ENCODE data around the gene TRPC4AP.

DNA sequence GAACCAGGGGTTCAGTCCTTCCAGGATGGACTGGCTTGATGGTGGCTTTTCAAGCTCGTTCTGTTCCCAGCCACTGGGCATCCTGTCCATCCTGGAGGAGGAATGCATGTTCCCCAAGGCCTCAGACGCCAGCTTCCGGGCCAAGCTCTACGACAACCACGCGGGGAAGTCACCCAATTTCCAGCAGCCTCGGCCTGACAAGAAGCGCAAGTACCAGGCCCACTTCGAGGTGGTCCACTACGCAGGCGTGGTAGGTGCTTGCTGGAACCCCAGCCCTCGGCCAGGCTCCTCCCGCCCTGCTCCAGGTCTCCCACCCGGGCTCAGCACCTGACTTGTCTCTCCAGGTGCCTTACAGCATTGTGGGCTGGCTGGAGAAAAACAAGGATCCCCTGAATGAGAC, 102.9 kb downstream of the TRPC4AP start:
- TF ChIP-seq, protein P1, sequence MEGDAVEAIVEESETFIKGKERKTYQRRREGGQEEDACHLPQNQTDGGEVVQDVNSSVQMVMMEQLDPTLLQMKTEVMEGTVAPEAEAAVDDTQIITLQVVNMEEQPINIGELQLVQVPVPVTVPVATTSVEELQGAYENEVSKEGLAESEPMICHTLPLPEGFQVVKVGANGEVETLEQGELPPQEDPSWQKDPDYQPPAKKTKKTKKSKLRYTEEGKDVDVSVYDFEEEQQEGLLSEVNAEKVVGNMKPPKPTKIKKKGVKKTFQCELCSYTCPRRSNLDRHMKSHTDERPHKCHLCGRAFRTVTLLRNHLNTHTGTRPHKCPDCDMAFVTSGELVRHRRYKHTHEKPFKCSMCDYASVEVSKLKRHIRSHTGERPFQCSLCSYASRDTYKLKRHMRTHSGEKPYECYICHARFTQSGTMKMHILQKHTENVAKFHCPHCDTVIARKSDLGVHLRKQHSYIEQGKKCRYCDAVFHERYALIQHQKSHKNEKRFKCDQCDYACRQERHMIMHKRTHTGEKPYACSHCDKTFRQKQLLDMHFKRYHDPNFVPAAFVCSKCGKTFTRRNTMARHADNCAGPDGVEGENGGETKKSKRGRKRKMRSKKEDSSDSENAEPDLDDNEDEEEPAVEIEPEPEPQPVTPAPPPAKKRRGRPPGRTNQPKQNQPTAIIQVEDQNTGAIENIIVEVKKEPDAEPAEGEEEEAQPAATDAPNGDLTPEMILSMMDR (IDR thresholded peaks at IDR 0.05): no peak
- no peak for TF ChIP-seq POLR2A (IDR thresholded peaks at IDR 0.05)
- no peak for TF ChIP-seq EP300 (IDR thresholded peaks at IDR 0.05; ENCODE audit: low read depth)
- TF ChIP-seq POLR2AphosphoS5 (IDR thresholded peaks at IDR 0.05): no peak

Measured in transverse colon (tissue), 4 donors.